Occipital lobe (tissue), 2 donors: Measurements from ENCODE around the gene YIPF6. TPM values are rescaled to one million over a fixed set of nuclear protein-coding genes. Genes with fewer than 3 reads are reported as not detected.
"Not testable (repeated sequence)": the region's sequence is repeated elsewhere in the genome, so short reads cannot be mapped to it uniquely, and the experiment has no call there.

Experiments
- DNase-seq: peaks from one replicate; lab custom pipeline; 2025; lab: John Stamatoyannopoulos, UW
- total RNA-seq: library from RNA; depleted of rRNA; stranded (reverse); fragments of >200 nt; gene quantifications from one replicate; pipeline ENCODE4 v1.2.3, GENCODE V29; 2014

YIPF6 gene
- total RNA-seq, result 29.5 TPM

- DNase-seq, result peak; percentile 60
Measured at GRCh38 chrX:68498508-68499379, at the start of gene YIPF6. TSS of gene YIPF6 (plus strand) at chrX:68499051. CDS start at chrX:68499067, 16 bp downstream.

GRCh38 chrX:68451720-68452119, 47.1 kb upstream of the YIPF6 start:
- no peak for DNase-seq

GRCh38 chrX:68454476-68455150, 44.2 kb upstream of the YIPF6 start:
- DNase-seq, result no peak

GRCh38 chrX:68455151-68455510, 43.7 kb upstream of the YIPF6 start:
- DNase-seq, result no peak

GRCh38 chrX:68461093-68461492, 37.8 kb upstream of the YIPF6 start:
- no peak for DNase-seq

GRCh38 chrX:68461576-68461975, 37.3 kb upstream of the YIPF6 start:
- DNase-seq, result no peak

GRCh38 chrX:68462197-68462596, 36.7 kb upstream of the YIPF6 start:
- DNase-seq, result no peak

GRCh38 chrX:68462653-68463052, 36.2 kb upstream of the YIPF6 start:
- no peak for DNase-seq

- no peak for DNase-seq
Measured at GRCh38 chrX:68463880-68464279, 35.0 kb upstream of the YIPF6 start.

- DNase-seq, result no peak
Measured at GRCh38 chrX:68464796-68465195, 34.1 kb upstream of the YIPF6 start.

- no peak for DNase-seq
Measured at GRCh38 chrX:68480969-68481368, 17.9 kb upstream of the YIPF6 start.

- not testable (repeated sequence) for DNase-seq
Measured at GRCh38 chrX:68486198-68486597, 12.7 kb upstream of the YIPF6 start.

- no peak for DNase-seq
Measured at GRCh38 chrX:68487254-68487653, 11.6 kb upstream of the YIPF6 start.

- no peak for DNase-seq
Measured at GRCh38 chrX:68487924-68488323, 10.9 kb upstream of the YIPF6 start.

GRCh38 chrX:68488657-68489056, 10.2 kb upstream of the YIPF6 start:
- DNase-seq, result no peak

- no peak for DNase-seq
Measured at GRCh38 chrX:68490644-68491043, 8.2 kb upstream of the YIPF6 start.

- no peak for DNase-seq
Measured at GRCh38 chrX:68492583-68492982, 6.3 kb upstream of the YIPF6 start.

GRCh38 chrX:68493776-68494175, 5.1 kb upstream of the YIPF6 start:
- not testable (repeated sequence) for DNase-seq

GRCh38 chrX:68498044-68498507, 775 bp upstream of the YIPF6 start:
- no peak for DNase-seq

- no peak for DNase-seq
Measured at GRCh38 chrX:68499543-68500504, 973 bp downstream of the YIPF6 start.

- DNase-seq, result no peak
Measured at GRCh38 chrX:68503836-68504636, 5.2 kb downstream of the YIPF6 start.
